Endodermal cell (in vitro differentiated cells): Measurements from ENCODE around the gene GM2A. TPM values are rescaled to one million over a fixed set of nuclear protein-coding genes. Genes with fewer than 3 reads are reported as not detected.

ENCODE experiments used
- DNase-seq: peaks from one replicate; pipeline ENCODE4 v3.0.0-alpha.2; 2017
- H3K27ac ChIP-seq: 2 replicates; pipeline ENCODE4 v1.5.1; 2013; ENCODE audit warnings: mild to moderate bottlenecking, low read depth, low read length, moderate library complexity
- H3K27me3 ChIP-seq: 2 replicates; pipeline ENCODE4 v1.6.1; 2013; ENCODE audit warnings: mild to moderate bottlenecking, low read length, moderate library complexity; ENCODE audit not compliant: insufficient read depth, control insufficient read depth, poor library complexity, severe bottlenecking
- H3K36me3 ChIP-seq: 2 replicates; pipeline ENCODE4 v1.7.0; 2013; ENCODE audit warnings: mild to moderate bottlenecking, low read length, moderate library complexity; ENCODE audit not compliant: control insufficient read depth, insufficient read depth
- H3K4me1 ChIP-seq: one replicate; pipeline ENCODE4 v1.7.0; 2013; ENCODE audit warnings: low read length; ENCODE audit not compliant: control insufficient read depth, insufficient read depth
- H3K4me3 ChIP-seq: 2 replicates; pipeline ENCODE4 v1.5.1; 2013; ENCODE audit warnings: mild to moderate bottlenecking, low read length, moderate library complexity
- H3K9ac ChIP-seq: 2 replicates; pipeline ENCODE4 v1.6.1; 2013; ENCODE audit warnings: mild to moderate bottlenecking, low read length, moderate library complexity; ENCODE audit not compliant: poor library complexity, severe bottlenecking; ENCODE audit errors: extremely low read depth
- H3K9me3 ChIP-seq: 2 replicates; pipeline ENCODE4 v1.6.1; 2013; ENCODE audit warnings: mild to moderate bottlenecking, low read length, moderate library complexity; ENCODE audit not compliant: control insufficient read depth
- H3K27ac Mint-ChIP-seq: 2 replicates; pipeline ENCODE4 v1.8.0; 2020; ENCODE audit warnings: mixed read lengths
- H3K27me3 Mint-ChIP-seq: 2 replicates; pipeline ENCODE4 v1.8.0; 2021; ENCODE audit warnings: mild to moderate bottlenecking, mixed read lengths; ENCODE audit not compliant: insufficient read depth
- H3K36me3 Mint-ChIP-seq: 2 replicates; pipeline ENCODE4 v1.8.0; 2020; ENCODE audit warnings: low read depth, mixed read lengths
- H3K4me1 Mint-ChIP-seq: 2 replicates; pipeline ENCODE4 v1.8.0; 2020; ENCODE audit warnings: mixed read lengths
- H3K4me3 Mint-ChIP-seq: 2 replicates; pipeline ENCODE4 v1.8.0; 2020; ENCODE audit warnings: mild to moderate bottlenecking, moderate library complexity, mixed read lengths
- H3K9me3 Mint-ChIP-seq: 2 replicates; pipeline ENCODE4 v1.8.0; 2020; ENCODE audit warnings: mild to moderate bottlenecking, mixed read lengths
- CTCF ChIP-seq: fragments of 200-600 bp; sonication (generic); conservative IDR thresholded peaks from 2 replicates; pipeline ENCODE4 v1.5.0; 2021; ENCODE audit warnings: antibody characterized with exemption, mild to moderate bottlenecking
- WGBS, 2 experiments: methylation state at CpG; one replicate each; pipeline versions ENCODE4 v1.1.5 to v1.1.7; 2013; ENCODE audit warnings: missing lambda C conversion rate in 2 of 2, mixed read lengths in 1 of 2; ENCODE audit not compliant: insufficient coverage in 1 of 2, insufficient read length in 1 of 2; 5-methylcytosine and 5-hydroxymethylcytosine counted together
- total RNA-seq, 2 donors: library from RNA; stranded (reverse); fragmentation: NEBNext Ultra II Directional in 1 of 2; extraction: Animal tissue kit (Norgen Biotek cat#: 25700) in 1 of 2; gene quantifications; 2 replicates in 1 of 2; 3 replicates in 1 of 2; pipeline ENCODE4 v1.2.1, GENCODE V29; 2021

GM2A gene
- total RNA-seq, 2 donors from 2014 or later, result 40.7 to 55.2 TPM

- Histone ChIP-seq H3K4me1 (no peaks in the 10 kb centered on the region), H3K9ac (no peak overlapping the region), H3K36me3 (no peaks in the 10 kb centered on the region), H3K27me3 (no peaks in the 10 kb centered on the region), H3K27ac (no peak overlapping the region), H3K4me3 (no peak overlapping the region), H3K9me3 (peaks cover 10% of the 10 kb centered on the region)
- no peak overlapping the region for H3K4me3 Mint-ChIP-seq
- WGBS, 2 experiments, result 90 to 92% methylated on average over 2 of the region's 2 CpGs
- peaks cover 13% of the 10 kb centered on the region for H3K9me3 Mint-ChIP-seq
- H3K36me3 Mint-ChIP-seq, result no peaks in the 10 kb centered on the region
- peaks cover 10% of the 10 kb centered on the region for H3K4me1 Mint-ChIP-seq
- no peak for TF ChIP-seq CTCF
- no peak overlapping the region for H3K27ac Mint-ChIP-seq
- H3K27me3 Mint-ChIP-seq, result peaks cover 4% of the 10 kb centered on the region
- no peak for DNase-seq
Observed at GRCh38 chr5:151240924-151241635, 11.9 kb upstream of the GM2A start.

GRCh38 chr5:151243127-151243526, 9.9 kb upstream of the GM2A start:
- Histone ChIP-seq H3K4me1 (no peaks in the 10 kb centered on the region), H3K9ac (no peak overlapping the region), H3K27ac (no peak overlapping the region), H3K27me3 (no peaks in the 10 kb centered on the region), H3K9me3 (peaks cover 10% of the 10 kb centered on the region), H3K4me3 (no peak overlapping the region), H3K36me3 (no peaks in the 10 kb centered on the region)
- Mint-ChIP-seq H3K4me3 (no peak overlapping the region), H3K27me3 (peaks cover 4% of the 10 kb centered on the region), H3K9me3 (peaks cover 13% of the 10 kb centered on the region), H3K27ac (no peak overlapping the region), H3K4me1 (peaks cover 24% of the 10 kb centered on the region), H3K36me3 (no peaks in the 10 kb centered on the region)
- DNase-seq, result no peak
- TF ChIP-seq CTCF, result no peak
- 90 to 100% methylated on average over 2 to 4 of the region's 4 CpGs for WGBS, 2 experiments

- no peaks in the 10 kb centered on the region for H3K27me3 ChIP-seq
- H3K36me3 ChIP-seq, result no peaks in the 10 kb centered on the region
- peaks cover 10% of the 10 kb centered on the region for H3K9me3 ChIP-seq
- Mint-ChIP-seq H3K27ac (no peak overlapping the region), H3K36me3 (no peaks in the 10 kb centered on the region), H3K9me3 (peaks cover 13% of the 10 kb centered on the region), H3K27me3 (peaks cover 2% of the 10 kb centered on the region), H3K4me1 (peaks cover 20% of the 10 kb centered on the region), H3K4me3 (no peak overlapping the region)
- TF ChIP-seq CTCF, result no peak
- H3K27ac ChIP-seq, result no peak overlapping the region
- no peaks in the 10 kb centered on the region for H3K4me1 ChIP-seq
- DNase-seq, result no peak
- no peak overlapping the region for H3K9ac ChIP-seq
- no peak overlapping the region for H3K4me3 ChIP-seq
- WGBS, 2 experiments, result 92 to 93% methylated on average over 4 of the region's 4 CpGs
Observed at GRCh38 chr5:151243564-151243963, 9.4 kb upstream of the GM2A start.
